HS-27A (cell line): ENCODE data around the gene LSM5.

Experiments used
- DNase-seq: peaks from one replicate; pipeline ENCODE4 v3.0.0-alpha.2; 2012; ENCODE audit warnings: low read depth, missing footprints

Gene LSM5

GRCh38 chr7:32490127-32490796 lies at the start of gene LSM5:
TSS of gene LSM5 (minus strand) at chr7:32490380. CDS start at chr7:32490365, 15 bp downstream.
- peak; percentile 77 for DNase-seq

- no peak for DNase-seq
Observed at GRCh38 chr7:32539366-32539765, 49.2 kb upstream of the LSM5 start.

- no peak for DNase-seq
Observed at GRCh38 chr7:32537760-32538159, 47.6 kb upstream of the LSM5 start.

GRCh38 chr7:32536585-32536984 lies 46.4 kb upstream of the LSM5 start:
- peak; percentile 9 for DNase-seq

- DNase-seq = no peak
Observed at GRCh38 chr7:32536016-32536415, 45.8 kb upstream of the LSM5 start.

- DNase-seq = no peak
Observed at GRCh38 chr7:32535162-32535702, 45.1 kb upstream of the LSM5 start.

- no peak for DNase-seq
Observed at GRCh38 chr7:32533276-32534029, 43.3 kb upstream of the LSM5 start.

- no peak for DNase-seq
Observed at GRCh38 chr7:32532716-32533115, 42.5 kb upstream of the LSM5 start.

- DNase-seq = no peak
Observed at GRCh38 chr7:32532086-32532485, 41.9 kb upstream of the LSM5 start.

GRCh38 chr7:32531402-32531801 lies 41.2 kb upstream of the LSM5 start:
- no peak for DNase-seq

GRCh38 chr7:32525839-32526238 lies 35.7 kb upstream of the LSM5 start:
- DNase-seq = no peak

- no peak for DNase-seq
Observed at GRCh38 chr7:32524631-32525030, 34.5 kb upstream of the LSM5 start.

- DNase-seq = no peak
Observed at GRCh38 chr7:32522746-32523530, 32.8 kb upstream of the LSM5 start.

- DNase-seq = no peak
Observed at GRCh38 chr7:32519763-32520162, 29.6 kb upstream of the LSM5 start.

GRCh38 chr7:32518534-32519140 lies 28.5 kb upstream of the LSM5 start:
- no peak for DNase-seq

- DNase-seq = no peak
Observed at GRCh38 chr7:32516551-32517100, 26.4 kb upstream of the LSM5 start.

- DNase-seq = no peak
Observed at GRCh38 chr7:32515890-32516550, 25.8 kb upstream of the LSM5 start.

GRCh38 chr7:32513210-32513609 lies 23.0 kb upstream of the LSM5 start:
- no peak for DNase-seq

- no peak for DNase-seq
Observed at GRCh38 chr7:32511791-32512190, 21.6 kb upstream of the LSM5 start.

GRCh38 chr7:32507414-32507813 lies 17.2 kb upstream of the LSM5 start:
- DNase-seq = no peak
